Colonic mucosa (tissue), 4 donors: ENCODE results near the gene HCAR3. TPM values are rescaled to one million over a fixed set of nuclear protein-coding genes. Genes with fewer than 3 reads are reported as not detected.

Experiments used
- DNase-seq: peaks from one replicate; pipeline ENCODE4 v3.0.0-alpha.2; 2020
- H3K27ac ChIP-seq: fragments of 200-600 bp; one replicate; pipeline ENCODE4 v1.8.0; 2021
- H3K27me3 ChIP-seq: fragments of 200-600 bp; one replicate; pipeline ENCODE4 v1.8.0; 2021
- H3K36me3 ChIP-seq: fragments of 200-600 bp; one replicate; pipeline ENCODE4 v1.8.0; 2021
- H3K4me1 ChIP-seq: fragments of 200-600 bp; one replicate; pipeline ENCODE4 v1.8.0; 2021; ENCODE audit warnings: mild to moderate bottlenecking
- H3K4me3 ChIP-seq: fragments of 200-600 bp; one replicate; pipeline ENCODE4 v1.8.0; 2021
- H3K9ac ChIP-seq, 2 donors: one replicate each; pipeline ENCODE4 v1.7.0; 2013; ENCODE audit warnings: control low read depth in 2 of 2, low read depth in 2 of 2, low read length in 2 of 2
- H3K9me3 ChIP-seq: fragments of 200-600 bp; one replicate; pipeline ENCODE4 v1.8.0; 2021
- intact Hi-C: fragments of 100-400 bp; cut with DNase I; formaldehyde crosslinking; loops from one replicate; pipeline ENCODE4 v1.14.1; 2022
- total RNA-seq, 2 donors: library from RNA; stranded (reverse); fragmentation: NEBNext Ultra II Directional in 1 of 2; extraction: Animal tissue kit (Norgen Biotek cat#: 25700) in 1 of 2; gene quantifications; one replicate each; pipeline ENCODE4 v1.2.1, GENCODE V29; 2021
- TF ChIP-seq, protein P1 (sequence below): fragments of 200-600 bp; IDR thresholded peaks from one replicate; pipeline ENCODE4 v1.8.0; 2022; ENCODE audit warnings: antibody characterized with exemption, mild to moderate bottlenecking
- donor health status: healthy.
- donor health status: DM: no; HTN: no; CAD: no.
- donor health status: DM: no; HTN: no; CAD: no.

Gene HCAR3
- total RNA-seq, 2 donors from 2014 or later = 0.12 to 0.56 TPM

- Histone ChIP-seq H3K4me1 (no peaks in the 10 kb centered on the region), H3K4me3 (no peak overlapping the region), H3K9me3 (no peaks in the 10 kb centered on the region), H3K27ac (no peak overlapping the region), H3K27me3 (no peaks in the 10 kb centered on the region), H3K36me3 (no peaks in the 10 kb centered on the region), H3K9ac (no peak overlapping the region)
- intact Hi-C loops = no loop called here
- TF ChIP-seq, protein P1, sequence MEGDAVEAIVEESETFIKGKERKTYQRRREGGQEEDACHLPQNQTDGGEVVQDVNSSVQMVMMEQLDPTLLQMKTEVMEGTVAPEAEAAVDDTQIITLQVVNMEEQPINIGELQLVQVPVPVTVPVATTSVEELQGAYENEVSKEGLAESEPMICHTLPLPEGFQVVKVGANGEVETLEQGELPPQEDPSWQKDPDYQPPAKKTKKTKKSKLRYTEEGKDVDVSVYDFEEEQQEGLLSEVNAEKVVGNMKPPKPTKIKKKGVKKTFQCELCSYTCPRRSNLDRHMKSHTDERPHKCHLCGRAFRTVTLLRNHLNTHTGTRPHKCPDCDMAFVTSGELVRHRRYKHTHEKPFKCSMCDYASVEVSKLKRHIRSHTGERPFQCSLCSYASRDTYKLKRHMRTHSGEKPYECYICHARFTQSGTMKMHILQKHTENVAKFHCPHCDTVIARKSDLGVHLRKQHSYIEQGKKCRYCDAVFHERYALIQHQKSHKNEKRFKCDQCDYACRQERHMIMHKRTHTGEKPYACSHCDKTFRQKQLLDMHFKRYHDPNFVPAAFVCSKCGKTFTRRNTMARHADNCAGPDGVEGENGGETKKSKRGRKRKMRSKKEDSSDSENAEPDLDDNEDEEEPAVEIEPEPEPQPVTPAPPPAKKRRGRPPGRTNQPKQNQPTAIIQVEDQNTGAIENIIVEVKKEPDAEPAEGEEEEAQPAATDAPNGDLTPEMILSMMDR = no peak
- DNase-seq = no peak
These were observed 47.1 kb downstream of the HCAR3 start for GRCh38 chr12:122669397-122670070.

GRCh38 chr12:122668268-122668667, 48.3 kb downstream of the HCAR3 start:
- Histone ChIP-seq H3K9ac (no peak overlapping the region), H3K27ac (no peak overlapping the region), H3K27me3 (no peaks in the 10 kb centered on the region), H3K4me3 (no peak overlapping the region), H3K4me1 (no peaks in the 10 kb centered on the region), H3K9me3 (no peaks in the 10 kb centered on the region), H3K36me3 (no peaks in the 10 kb centered on the region)
- intact Hi-C loops = no loop called here
- DNase-seq = no peak
- TF ChIP-seq, protein P1 = no peak

GRCh38 chr12:122665759-122666158, 50.9 kb downstream of the HCAR3 start:
- H3K27me3 ChIP-seq = no peaks in the 10 kb centered on the region
- H3K9me3 ChIP-seq = no peaks in the 10 kb centered on the region
- intact Hi-C loops = no loop called here
- no peaks in the 10 kb centered on the region for H3K36me3 ChIP-seq
- no peak overlapping the region for H3K4me3 ChIP-seq
- no peak overlapping the region for H3K9ac ChIP-seq
- H3K4me1 ChIP-seq = no peaks in the 10 kb centered on the region
- no peak for DNase-seq
- no peak overlapping the region for H3K27ac ChIP-seq
- TF ChIP-seq, protein P1 = no peak

DNA sequence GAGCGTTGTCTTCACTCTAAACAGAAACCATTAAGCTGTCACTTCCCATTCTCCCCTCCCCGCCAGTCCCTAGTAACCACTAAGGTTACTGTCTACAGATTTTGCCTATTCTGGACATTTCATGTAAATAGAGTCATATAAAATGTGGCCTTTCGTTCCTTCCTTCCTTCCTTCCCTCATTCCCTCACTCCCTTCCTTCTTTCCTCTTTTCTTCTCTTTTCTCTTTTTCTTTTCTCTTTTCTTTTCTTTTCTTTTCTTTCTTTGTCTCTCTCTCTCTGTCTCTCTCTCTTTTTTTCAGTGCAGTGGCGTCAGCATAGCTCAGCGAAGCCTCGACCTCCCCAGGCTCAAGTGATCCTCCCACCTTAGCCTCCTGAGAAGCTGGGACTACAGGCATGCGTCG, 51.3 kb downstream of the HCAR3 start:
- TF ChIP-seq, protein P1 = no peak
- DNase-seq = no peak
- intact Hi-C loops = no loop called here

More for the DNA sequence above, 51.3 kb downstream of the HCAR3 start:
- Histone ChIP-seq H3K27ac (no peak overlapping the region), H3K9me3 (no peaks in the 10 kb centered on the region), H3K4me1 (no peaks in the 10 kb centered on the region), H3K9ac (no peak overlapping the region), H3K36me3 (no peaks in the 10 kb centered on the region), H3K27me3 (no peaks in the 10 kb centered on the region), H3K4me3 (no peak overlapping the region)

Other genes with a start within 250 kb of the HCAR3 start
- 10 to 100 TPM; 17.7 to 20.3 TPM for gene ZCCHC8, start 215.9 kb downstream of the HCAR3 start, total RNA-seq
- 10 to 100 TPM; 57.8 to 84.5 TPM for gene RSRC2, start 189.9 kb downstream of the HCAR3 start, total RNA-seq
- 10 to 100 TPM; 15.1 to 41.2 TPM for gene KNTC1, start 189.6 kb downstream of the HCAR3 start, total RNA-seq
- gene HCAR2, start 13.5 kb downstream of the HCAR3 start, total RNA-seq = under 1 TPM; 0.12 to 0.56 TPM
- under 1 TPM in 1 of 2 donors, not detected in 1; 0.11 TPM for gene HCAR1, start 14.0 kb upstream of the HCAR3 start, total RNA-seq
- 10 to 100 TPM; 35.8 to 37.8 TPM for gene DENR, start 36.0 kb upstream of the HCAR3 start, total RNA-seq
- gene CCDC62, start 57.8 kb upstream of the HCAR3 start, total RNA-seq = under 1 TPM; 0.16 to 0.84 TPM
- 10 to 100 TPM; 42.6 to 74.2 TPM for gene HIP1R, start 118.6 kb upstream of the HCAR3 start, total RNA-seq
- 10 to 100 TPM; 64.8 to 73.5 TPM for gene VPS37B, start 179.3 kb upstream of the HCAR3 start, total RNA-seq
- 1 to 10 TPM; 4.3 to 4.5 TPM for gene ABCB9, start 249.7 kb upstream of the HCAR3 start, total RNA-seq